ENCODE results near the gene BRPF1.
"Not testable (repeated sequence)": the region's sequence is repeated elsewhere in the genome, so short reads cannot be mapped to it uniquely, and the experiment has no call there.

The BRPF1 gene

GRCh38 chr3:9770276-9770812 lies 38.8 kb downstream of the BRPF1 start:
- peak overlapping the region; percentile 50 to 51 for H3K4me3 ChIP-seq (ENCODE audit: low read depth in 1 of 2, low read length in 1 of 2)
- peaks cover 23 to 26% of the 10 kb centered on the region in 2 experiments for H3K4me1 ChIP-seq (ENCODE audit: control insufficient read depth in 1 of 2, insufficient read depth in 1 of 2, low read depth in 1 of 2, low read length in 1 of 2)
- H3K36me3 ChIP-seq: no peaks in the 10 kb centered on the region
- no peak overlapping the region for H3K27ac ChIP-seq
- no peaks in the 10 kb centered on the region for H3K9me3 ChIP-seq
- no peak for TF ChIP-seq CTCF (IDR thresholded peaks at IDR 0.05)
- H3K27me3 ChIP-seq: peaks cover 14% of the 10 kb centered on the region

GRCh38 chr3:9771007-9771406 lies 39.5 kb downstream of the BRPF1 start:
- H3K27me3 ChIP-seq: peaks cover 14% of the 10 kb centered on the region
- not testable (repeated sequence) for H3K27ac ChIP-seq; H3K9me3 ChIP-seq; H3K4me3 ChIP-seq (ENCODE audit: low read depth in 1 of 2, low read length in 1 of 2); H3K36me3 ChIP-seq
- peaks cover 23 to 26% of the 10 kb centered on the region in 2 experiments for H3K4me1 ChIP-seq (ENCODE audit: control insufficient read depth in 1 of 2, insufficient read depth in 1 of 2, low read depth in 1 of 2, low read length in 1 of 2)

DNA sequence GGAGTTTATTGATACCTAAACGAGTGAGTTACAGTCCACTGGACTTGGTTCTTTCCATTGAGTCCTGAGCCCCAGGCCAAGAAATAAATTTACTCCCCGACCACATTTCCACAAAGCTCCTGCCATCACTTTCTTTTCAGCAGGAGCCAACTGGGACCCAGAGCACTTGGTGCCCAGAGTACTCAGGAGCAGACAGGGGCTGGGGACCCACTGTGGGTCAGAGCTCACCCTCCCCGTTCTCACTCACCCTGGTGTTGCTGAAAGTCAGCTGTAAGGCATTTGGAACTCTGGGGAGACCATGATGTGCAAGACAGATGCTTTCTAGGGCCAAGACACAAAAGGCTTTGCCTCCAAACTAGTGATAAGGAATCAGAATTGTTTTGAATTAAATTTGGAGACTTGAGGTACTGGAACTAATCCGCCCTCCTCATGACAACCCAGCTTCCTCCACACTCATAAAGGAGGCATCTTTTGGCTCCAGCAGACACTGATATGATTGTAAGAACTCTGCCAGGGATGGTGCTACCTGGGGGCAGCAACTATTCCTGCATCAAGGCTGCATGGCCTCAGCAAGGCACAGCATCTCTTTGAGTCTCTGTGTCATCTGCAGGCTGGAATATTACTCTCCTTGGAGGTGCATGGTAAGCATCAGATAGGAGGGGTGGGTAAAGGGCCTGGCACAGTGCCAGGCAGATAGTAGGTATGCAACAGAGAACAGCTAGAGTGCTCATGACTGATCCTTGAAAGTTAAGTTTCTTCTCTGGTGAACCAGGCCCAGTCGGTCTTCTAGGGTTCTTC lies 45.6 kb downstream of the BRPF1 start:
- Histone ChIP-seq H3K9me3 (no peaks in the 10 kb centered on the region), H3K27me3 (no peaks in the 10 kb centered on the region), H3K27ac (no peak overlapping the region), H3K4me3 (ENCODE audit: low read depth in 1 of 2, low read length in 1 of 2) (no peak overlapping the region), H3K4me1 (ENCODE audit: control insufficient read depth in 1 of 2, insufficient read depth in 1 of 2, low read depth in 1 of 2, low read length in 1 of 2) (peaks cover 36 to 37% of the 10 kb centered on the region in 2 experiments), H3K36me3 (peaks cover 6% of the 10 kb centered on the region)
- TF ChIP-seq CTCF (IDR thresholded peaks at IDR 0.05): no peak

DNA sequence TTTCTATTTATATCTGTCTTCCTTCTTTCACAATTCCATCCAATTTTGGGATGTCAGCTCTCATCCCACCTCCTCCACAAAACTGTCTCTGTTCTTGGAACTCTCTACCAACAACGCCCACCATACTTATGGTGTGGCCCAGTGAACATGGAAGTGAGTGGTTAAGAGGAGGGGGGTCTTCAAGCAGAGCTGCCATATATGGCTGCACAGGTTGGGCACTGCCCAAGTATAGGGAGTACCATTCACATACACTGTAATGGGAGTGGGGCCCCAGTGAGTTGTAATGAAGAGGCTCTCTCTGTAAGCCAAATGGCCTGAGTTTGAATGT lies 46.1 kb downstream of the BRPF1 start:
- no peaks in the 10 kb centered on the region for H3K9me3 ChIP-seq
- H3K4me3 ChIP-seq (ENCODE audit: low read depth in 1 of 2, low read length in 1 of 2): no peak overlapping the region
- no peak for TF ChIP-seq CTCF (IDR thresholded peaks at IDR 0.05)
- H3K4me1 ChIP-seq (ENCODE audit: control insufficient read depth in 1 of 2, insufficient read depth in 1 of 2, low read depth in 1 of 2, low read length in 1 of 2): peaks cover 42% of the 10 kb centered on the region in 2 experiments
- H3K27me3 ChIP-seq: no peaks in the 10 kb centered on the region
- no peak overlapping the region for H3K27ac ChIP-seq
- H3K36me3 ChIP-seq: peaks cover 6% of the 10 kb centered on the region

- H3K4me1 ChIP-seq (ENCODE audit: control insufficient read depth in 1 of 2, insufficient read depth in 1 of 2, low read depth in 1 of 2, low read length in 1 of 2): peaks cover 45% of the 10 kb centered on the region in 2 experiments
- H3K27ac ChIP-seq: peak overlapping the region; percentile 94
- no peak overlapping the region for H3K4me3 ChIP-seq (ENCODE audit: low read depth in 1 of 2, low read length in 1 of 2)
These were observed 46.9 kb downstream of the BRPF1 start for GRCh38 chr3:9778143-9779074.

More at GRCh38 chr3:9778143-9779074, 46.9 kb downstream of the BRPF1 start:
- peaks cover 14% of the 10 kb centered on the region for H3K36me3 ChIP-seq
- no peaks in the 10 kb centered on the region for H3K9me3 ChIP-seq
- no peaks in the 10 kb centered on the region for H3K27me3 ChIP-seq
- TF ChIP-seq CTCF (IDR thresholded peaks at IDR 0.05): no peak

Measured in neutrophil (primary cell).